Fibroblast of skin of left quadriceps (primary cell): Measurements from ENCODE around the gene OR10H5.
"Not testable (repeated sequence)": the region's sequence is repeated elsewhere in the genome, so short reads cannot be mapped to it uniquely, and the experiment has no call there.

Experiments
- DNase-seq, 2 experiments: peaks; one replicate each; pipeline ENCODE4 v3.0.0-alpha.2; 2013; ENCODE audit warnings: low read depth in 2 of 2

Gene OR10H5

GRCh38 chr19:15811476-15811875 is 24.0 kb downstream of the OR10H5 start:
- no peak for DNase-seq

GRCh38 chr19:15812060-15812722 is 24.7 kb downstream of the OR10H5 start:
- no peak for DNase-seq

- DNase-seq = no peak
These were observed 26.5 kb downstream of the OR10H5 start for GRCh38 chr19:15813916-15814315.

GRCh38 chr19:15815306-15815705 is 27.8 kb downstream of the OR10H5 start, which contains the start of gene OR10H1:
TSS of gene OR10H1 (minus strand) at chr19:15815664. CDS start at chr19:15808037, 7,627 bp downstream.
- no peak for DNase-seq

GRCh38 chr19:15820646-15821045 is 33.2 kb downstream of the OR10H5 start:
- no peak for DNase-seq

- DNase-seq = no peak
These were observed 38.3 kb downstream of the OR10H5 start for GRCh38 chr19:15825753-15826152.

- no peak for DNase-seq
These were observed 40.7 kb downstream of the OR10H5 start for GRCh38 chr19:15828121-15828610.

GRCh38 chr19:15828611-15829305 is 41.3 kb downstream of the OR10H5 start:
- not testable (repeated sequence) for DNase-seq

GRCh38 chr19:15829306-15829698 is 41.8 kb downstream of the OR10H5 start:
- no peak for DNase-seq

GRCh38 chr19:15829786-15830185 is 42.3 kb downstream of the OR10H5 start:
- DNase-seq = no peak

GRCh38 chr19:15831626-15832025 is 44.2 kb downstream of the OR10H5 start:
- no peak for DNase-seq

GRCh38 chr19:15834232-15834631 is 46.8 kb downstream of the OR10H5 start:
- not testable (repeated sequence) for DNase-seq

GRCh38 chr19:15835565-15836329 is 48.3 kb downstream of the OR10H5 start:
- DNase-seq = not testable (repeated sequence)

GRCh38 chr19:15836330-15837220 is 49.1 kb downstream of the OR10H5 start:
- DNase-seq = peak; percentile 95 to 96

GRCh38 chr19:15837221-15837731 is 49.8 kb downstream of the OR10H5 start:
- no peak for DNase-seq

GRCh38 chr19:15838351-15838750 is 50.9 kb downstream of the OR10H5 start:
- DNase-seq = no peak

- DNase-seq = not testable (repeated sequence)
These were observed 52.4 kb downstream of the OR10H5 start for GRCh38 chr19:15839888-15840287.

- no peak for DNase-seq
These were observed 53.4 kb downstream of the OR10H5 start for GRCh38 chr19:15840833-15841232.

- DNase-seq = no peak
These were observed 54.6 kb downstream of the OR10H5 start for GRCh38 chr19:15841875-15842569.

- no peak for DNase-seq
These were observed 55.9 kb downstream of the OR10H5 start for GRCh38 chr19:15843203-15843893.
